ENCODE data around the gene HDAC9.

DNA sequence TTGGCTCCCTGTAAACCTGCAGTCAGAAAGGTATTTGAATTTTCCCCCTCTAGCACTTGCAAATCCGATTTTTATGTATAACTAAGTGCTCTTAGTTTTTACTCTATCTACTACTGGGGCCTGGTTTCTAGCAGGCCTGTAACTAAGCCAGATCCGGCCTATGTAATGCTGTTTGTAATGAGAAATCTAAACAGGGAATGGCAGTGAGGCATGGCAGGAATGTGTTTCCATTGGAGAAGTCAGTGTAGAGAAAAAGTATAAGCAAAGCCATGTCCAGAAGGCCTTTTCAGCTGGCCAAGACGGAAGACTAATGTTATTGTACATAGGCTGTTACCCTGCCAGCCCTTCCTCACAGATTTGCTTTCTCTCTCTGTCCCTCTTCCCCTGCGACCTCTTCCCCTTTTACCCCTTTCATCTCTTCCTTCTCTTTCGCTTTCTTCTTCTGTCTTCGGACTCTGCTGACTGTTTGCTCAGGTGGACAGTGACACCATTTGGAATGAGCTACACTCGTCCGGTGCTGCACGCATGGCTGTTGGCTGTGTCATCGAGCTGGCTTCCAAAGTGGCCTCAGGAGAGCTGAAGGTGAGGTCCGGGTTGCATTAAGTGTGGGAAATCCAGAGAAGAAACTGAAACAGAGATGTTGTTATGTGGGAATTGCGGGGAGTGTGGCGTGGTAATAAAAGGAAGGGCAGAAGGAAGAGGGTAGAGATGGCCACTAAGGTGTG is 297.5 kb downstream of the HDAC9 start:
- TF ChIP-seq POLR2A (IDR thresholded peaks at IDR 0.05) = no peak
- TF ChIP-seq, protein P1, sequence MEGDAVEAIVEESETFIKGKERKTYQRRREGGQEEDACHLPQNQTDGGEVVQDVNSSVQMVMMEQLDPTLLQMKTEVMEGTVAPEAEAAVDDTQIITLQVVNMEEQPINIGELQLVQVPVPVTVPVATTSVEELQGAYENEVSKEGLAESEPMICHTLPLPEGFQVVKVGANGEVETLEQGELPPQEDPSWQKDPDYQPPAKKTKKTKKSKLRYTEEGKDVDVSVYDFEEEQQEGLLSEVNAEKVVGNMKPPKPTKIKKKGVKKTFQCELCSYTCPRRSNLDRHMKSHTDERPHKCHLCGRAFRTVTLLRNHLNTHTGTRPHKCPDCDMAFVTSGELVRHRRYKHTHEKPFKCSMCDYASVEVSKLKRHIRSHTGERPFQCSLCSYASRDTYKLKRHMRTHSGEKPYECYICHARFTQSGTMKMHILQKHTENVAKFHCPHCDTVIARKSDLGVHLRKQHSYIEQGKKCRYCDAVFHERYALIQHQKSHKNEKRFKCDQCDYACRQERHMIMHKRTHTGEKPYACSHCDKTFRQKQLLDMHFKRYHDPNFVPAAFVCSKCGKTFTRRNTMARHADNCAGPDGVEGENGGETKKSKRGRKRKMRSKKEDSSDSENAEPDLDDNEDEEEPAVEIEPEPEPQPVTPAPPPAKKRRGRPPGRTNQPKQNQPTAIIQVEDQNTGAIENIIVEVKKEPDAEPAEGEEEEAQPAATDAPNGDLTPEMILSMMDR (IDR thresholded peaks at IDR 0.05) = no peak
